IPS-20b (cell line): Measurements from ENCODE around the gene EVC2.

Experiments
- H3K27ac ChIP-seq: one replicate; pipeline ENCODE4 v1.5.1; 2013; ENCODE audit warnings: low read length
- H3K27me3 ChIP-seq: 2 replicates; pipeline ENCODE4 v1.6.1; 2013; ENCODE audit warnings: mild to moderate bottlenecking, low read length, inconsistent platforms; ENCODE audit not compliant: insufficient read depth
- H3K36me3 ChIP-seq: 2 replicates; pipeline ENCODE4 v1.6.1; 2013; ENCODE audit warnings: low read depth, mild to moderate bottlenecking, inconsistent platforms, low read length, moderate library complexity; ENCODE audit not compliant: insufficient read depth
- H3K4me1 ChIP-seq: 2 replicates; pipeline ENCODE4 v1.6.1; 2013; ENCODE audit warnings: mild to moderate bottlenecking, control low read depth, inconsistent platforms, low read length, moderate library complexity; ENCODE audit not compliant: insufficient read depth
- H3K4me3 ChIP-seq: 2 replicates; pipeline ENCODE4 v1.5.1; 2013; ENCODE audit warnings: mild to moderate bottlenecking, low read length, inconsistent platforms
- H3K9ac ChIP-seq: 2 replicates; pipeline ENCODE4 v1.6.1; 2013; ENCODE audit warnings: low read depth, mild to moderate bottlenecking, inconsistent platforms, low read length, moderate library complexity
- H3K9me3 ChIP-seq: 2 replicates; pipeline ENCODE4 v1.6.1; 2013; ENCODE audit warnings: mild to moderate bottlenecking, low read depth, low read length, inconsistent platforms; ENCODE audit not compliant: insufficient read depth

EVC2 gene

DNA sequence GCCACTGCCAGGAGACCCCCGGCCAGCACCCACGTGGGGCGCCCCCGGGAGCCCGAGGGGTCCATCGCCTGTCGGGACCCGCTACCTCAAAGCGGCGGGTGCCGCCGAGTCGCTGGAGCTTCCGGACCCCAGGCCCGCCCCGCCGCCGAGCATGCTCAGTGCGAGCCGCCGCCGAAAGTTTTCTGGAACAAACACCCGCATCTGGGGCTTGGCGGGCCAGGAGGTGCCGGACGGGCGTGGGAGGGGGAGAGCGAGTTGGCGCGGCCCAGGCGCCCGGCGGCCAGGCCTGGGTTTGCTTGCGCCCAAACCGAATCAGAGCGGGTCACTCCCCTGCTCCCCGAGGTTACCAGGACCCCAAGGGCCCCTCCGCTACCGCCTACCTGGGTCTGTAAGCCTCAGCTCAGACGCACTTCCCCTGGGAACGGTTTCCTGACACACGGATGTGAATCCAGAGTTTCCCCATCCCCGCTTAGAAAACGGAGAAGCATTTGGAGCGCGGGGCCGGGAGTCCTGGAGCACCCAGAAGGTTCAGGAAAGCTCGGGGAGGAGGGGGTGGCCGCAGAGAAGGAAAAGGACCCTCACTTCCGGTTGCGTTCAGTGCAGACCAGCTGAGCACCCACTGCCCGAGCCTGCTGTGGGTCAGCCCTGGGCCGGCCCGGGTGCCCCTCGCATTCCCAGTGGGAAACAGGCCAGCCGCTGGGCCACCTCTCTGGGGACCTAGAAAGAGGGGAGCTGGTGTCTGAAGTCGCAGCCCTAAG, at the start of gene EVC2:
TSS of gene EVC2 (minus strand) at position 111 of the 758 bp plus-strand sequence. CDS start at position 65, 46 bp downstream.
- H3K4me3 ChIP-seq = peak within 1 kb of the TSS; percentile 80
- H3K36me3 ChIP-seq = peaks cover 12% of the 10 kb centered on the region
- H3K9ac ChIP-seq = peak within 1 kb of the TSS; percentile 65; the same call in 1 of the 2 replicates
- H3K9me3 ChIP-seq = peaks cover 9% of the 10 kb centered on the region; the same call in 1 of the 2 replicates
- no peak within 1 kb of the TSS for H3K27ac ChIP-seq
- H3K4me1 ChIP-seq = peaks cover 13% of the 10 kb centered on the region; the same call in 1 of the 2 replicates
- H3K27me3 ChIP-seq = peaks cover 51% of the 10 kb centered on the region

DNA sequence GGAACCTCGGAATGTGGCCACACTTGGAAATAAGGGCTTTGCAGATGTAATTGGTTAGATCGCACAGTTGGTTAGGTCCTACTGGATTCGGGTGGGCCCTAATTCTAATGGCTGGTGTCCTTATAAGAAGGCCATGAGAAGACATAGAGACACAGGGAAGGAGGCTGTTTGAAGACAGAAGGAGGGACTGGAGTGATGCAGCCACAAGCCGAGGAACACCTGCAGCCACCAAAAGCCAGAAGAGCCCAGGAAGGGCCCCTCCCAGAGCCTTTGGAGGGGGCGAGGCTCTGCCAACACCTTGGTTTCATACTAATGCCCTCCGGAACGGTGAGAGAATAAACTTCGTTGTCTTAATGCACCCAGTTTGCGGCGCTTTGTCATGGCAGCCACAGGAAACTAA, 49.6 kb upstream of the EVC2 start:
- Histone ChIP-seq H3K4me1 (peaks cover 13% of the 10 kb centered on the region), H3K27ac (no peak overlapping the region), H3K27me3 (no peaks in the 10 kb centered on the region), H3K9me3 (no peaks in the 10 kb centered on the region), H3K9ac (no peak overlapping the region), H3K36me3 (peaks cover 53% of the 10 kb centered on the region), H3K4me3 (no peak overlapping the region)

DNA sequence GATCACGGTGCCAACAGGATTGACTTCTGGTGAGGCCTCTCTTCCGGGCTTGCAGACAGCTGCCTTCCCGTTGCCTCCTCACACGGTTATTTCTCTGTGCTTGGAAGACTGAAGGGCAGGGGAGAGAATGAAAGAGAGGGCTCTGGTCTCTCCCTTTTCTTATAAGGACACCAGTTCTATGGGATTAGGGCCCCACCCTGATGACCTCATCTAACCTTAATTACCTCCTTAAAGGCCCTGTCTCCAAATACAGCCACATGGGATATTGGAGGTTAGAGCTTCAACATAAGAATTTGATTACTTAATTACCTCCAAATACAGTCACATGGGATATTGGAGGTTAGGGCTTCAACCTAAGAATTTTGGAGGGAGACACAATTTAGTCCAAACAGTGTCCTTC, 49.2 kb upstream of the EVC2 start:
- no peak overlapping the region for H3K27ac ChIP-seq
- H3K4me1 ChIP-seq = peaks cover 17% of the 10 kb centered on the region
- no peaks in the 10 kb centered on the region for H3K9me3 ChIP-seq
- no peak overlapping the region for H3K9ac ChIP-seq
- no peak overlapping the region for H3K4me3 ChIP-seq
- H3K36me3 ChIP-seq = peaks cover 53% of the 10 kb centered on the region
- H3K27me3 ChIP-seq = no peaks in the 10 kb centered on the region

- Histone ChIP-seq H3K4me3 (no peak overlapping the region), H3K9me3 (no peaks in the 10 kb centered on the region), H3K9ac (no peak overlapping the region), H3K27me3 (no peaks in the 10 kb centered on the region), H3K27ac (no peak overlapping the region), H3K4me1 (peaks cover 19% of the 10 kb centered on the region), H3K36me3 (peaks cover 53% of the 10 kb centered on the region)
Measured at GRCh38 chr4:5757091-5757490, 48.7 kb upstream of the EVC2 start.

GRCh38 chr4:5756271-5756670, 47.9 kb upstream of the EVC2 start:
- Histone ChIP-seq H3K9ac (no peak overlapping the region), H3K4me1 (peaks cover 27% of the 10 kb centered on the region), H3K36me3 (peaks cover 53% of the 10 kb centered on the region), H3K9me3 (no peaks in the 10 kb centered on the region), H3K27ac (no peak overlapping the region), H3K27me3 (no peaks in the 10 kb centered on the region), H3K4me3 (no peak overlapping the region)

DNA sequence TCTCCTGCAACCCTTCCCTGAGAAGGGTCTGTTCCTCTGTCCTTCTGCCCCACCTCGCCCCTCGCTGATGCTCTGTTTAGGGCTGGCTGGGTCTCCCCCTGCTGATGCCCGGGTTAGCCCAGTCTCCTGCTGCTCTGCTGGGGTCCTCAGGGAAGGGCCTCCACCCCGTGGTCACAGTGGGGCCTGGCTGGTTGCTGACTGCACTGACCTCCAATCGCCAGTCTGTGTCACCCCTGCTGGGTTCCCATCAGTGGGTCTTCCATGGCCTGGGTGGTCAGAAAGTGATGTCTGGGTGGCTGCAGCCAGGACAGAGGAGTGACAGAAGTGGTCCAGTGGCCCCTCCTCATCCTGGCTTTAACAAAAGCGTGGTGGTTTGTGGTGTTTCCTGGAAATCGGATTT, 47.3 kb upstream of the EVC2 start:
- H3K27ac ChIP-seq = no peak overlapping the region
- no peaks in the 10 kb centered on the region for H3K27me3 ChIP-seq
- no peak overlapping the region for H3K4me3 ChIP-seq
- no peak overlapping the region for H3K9ac ChIP-seq
- H3K4me1 ChIP-seq = peaks cover 33% of the 10 kb centered on the region
- H3K9me3 ChIP-seq = no peaks in the 10 kb centered on the region
- peaks cover 53% of the 10 kb centered on the region for H3K36me3 ChIP-seq

- H3K9ac ChIP-seq = no peak overlapping the region
- no peaks in the 10 kb centered on the region for H3K9me3 ChIP-seq
- no peaks in the 10 kb centered on the region for H3K27me3 ChIP-seq
- peaks cover 58% of the 10 kb centered on the region for H3K36me3 ChIP-seq
- H3K4me3 ChIP-seq = no peak overlapping the region
- peaks cover 34% of the 10 kb centered on the region for H3K4me1 ChIP-seq
- H3K27ac ChIP-seq = no peak overlapping the region
Measured at GRCh38 chr4:5755161-5755560, 46.8 kb upstream of the EVC2 start.

DNA sequence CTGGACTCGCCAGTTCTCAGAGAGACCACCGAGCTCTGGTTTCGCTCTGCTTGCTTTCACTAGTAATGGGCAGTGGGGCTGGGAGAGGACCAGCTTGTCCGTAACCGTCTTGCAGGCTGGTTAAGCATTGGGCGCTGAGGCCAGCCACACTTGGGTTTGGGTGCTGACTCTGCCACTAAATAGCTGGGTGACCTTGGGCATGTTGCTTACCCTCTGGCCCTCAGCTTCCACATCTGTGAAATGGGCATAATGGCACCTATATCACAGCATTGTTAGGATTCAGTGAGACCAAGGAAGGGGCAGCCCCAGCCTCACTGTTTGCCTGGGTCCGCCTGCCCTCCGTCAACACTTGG, 46.1 kb upstream of the EVC2 start:
- Histone ChIP-seq H3K4me3 (no peak overlapping the region), H3K9ac (no peak overlapping the region), H3K36me3 (peaks cover 63% of the 10 kb centered on the region), H3K27me3 (no peaks in the 10 kb centered on the region), H3K9me3 (no peaks in the 10 kb centered on the region), H3K27ac (no peak overlapping the region), H3K4me1 (peaks cover 31% of the 10 kb centered on the region)

DNA sequence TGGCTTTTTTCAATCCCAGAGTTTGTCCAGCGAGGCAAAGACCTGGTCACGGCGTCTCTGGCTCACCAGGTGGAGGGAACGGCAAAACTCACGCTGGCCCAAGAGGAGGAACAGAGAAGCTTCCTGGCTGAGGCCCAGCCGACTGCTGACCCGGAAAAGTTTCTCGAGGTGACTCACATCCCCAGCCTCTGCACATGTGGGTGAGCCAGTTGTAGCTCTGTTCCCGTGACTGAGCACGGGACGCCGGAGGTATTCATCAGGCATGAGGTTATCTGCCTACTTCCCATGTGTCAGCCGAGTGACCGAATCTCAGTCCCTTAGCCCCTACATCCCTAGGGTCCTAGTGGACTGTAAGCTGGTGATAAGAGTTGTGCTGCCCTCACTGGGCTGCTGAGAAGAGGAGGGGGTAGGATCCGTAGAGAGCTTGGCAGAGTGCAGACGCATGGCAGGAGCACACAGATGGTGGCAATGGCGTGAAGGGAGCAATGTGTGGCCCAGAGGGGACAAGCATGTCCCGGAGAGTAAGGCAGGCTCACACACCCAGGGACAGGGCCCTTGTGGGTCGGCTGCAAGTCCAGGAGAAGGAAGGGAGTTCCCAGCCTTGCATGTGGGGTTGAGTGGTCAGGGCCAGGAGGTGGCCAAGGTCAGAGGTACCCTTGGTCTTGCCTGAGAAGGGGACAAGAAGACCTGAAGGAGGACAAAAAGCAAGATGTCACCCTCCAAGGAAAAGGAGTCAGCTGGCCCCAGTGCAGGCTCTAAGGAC, 45.6 kb upstream of the EVC2 start:
- Histone ChIP-seq H3K9me3 (no peaks in the 10 kb centered on the region), H3K4me3 (no peak overlapping the region), H3K27me3 (no peaks in the 10 kb centered on the region), H3K27ac (peak overlapping the region; percentile 94), H3K36me3 (peaks cover 61% of the 10 kb centered on the region), H3K4me1 (peaks cover 29% of the 10 kb centered on the region), H3K9ac (no peak overlapping the region)

DNA sequence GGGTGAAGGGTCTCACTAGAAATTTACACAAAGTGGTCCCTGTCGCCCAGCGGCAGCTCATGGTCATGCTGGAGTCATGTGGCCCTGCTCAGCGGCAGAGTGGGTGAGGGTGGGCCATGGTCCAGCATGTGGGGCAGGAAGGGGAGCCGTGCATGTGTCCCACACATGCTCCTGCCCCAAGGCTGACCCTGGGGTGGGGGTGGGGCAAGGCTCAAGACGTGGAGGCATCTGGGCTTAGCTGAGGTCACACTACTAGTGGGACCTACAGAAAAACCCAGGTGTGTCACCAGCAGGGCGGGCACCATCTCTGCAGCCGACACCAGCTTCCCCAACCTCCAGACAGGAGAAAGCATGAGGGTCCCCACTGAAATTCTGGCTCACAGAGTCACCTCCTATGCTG, 45.0 kb upstream of the EVC2 start:
- peak overlapping the region; percentile 94 for H3K27ac ChIP-seq
- peaks cover 61% of the 10 kb centered on the region for H3K36me3 ChIP-seq
- H3K4me1 ChIP-seq = peaks cover 29% of the 10 kb centered on the region
- no peaks in the 10 kb centered on the region for H3K9me3 ChIP-seq
- H3K27me3 ChIP-seq = no peaks in the 10 kb centered on the region
- peak overlapping the region; percentile 66 for H3K9ac ChIP-seq
- H3K4me3 ChIP-seq = no peak overlapping the region

DNA sequence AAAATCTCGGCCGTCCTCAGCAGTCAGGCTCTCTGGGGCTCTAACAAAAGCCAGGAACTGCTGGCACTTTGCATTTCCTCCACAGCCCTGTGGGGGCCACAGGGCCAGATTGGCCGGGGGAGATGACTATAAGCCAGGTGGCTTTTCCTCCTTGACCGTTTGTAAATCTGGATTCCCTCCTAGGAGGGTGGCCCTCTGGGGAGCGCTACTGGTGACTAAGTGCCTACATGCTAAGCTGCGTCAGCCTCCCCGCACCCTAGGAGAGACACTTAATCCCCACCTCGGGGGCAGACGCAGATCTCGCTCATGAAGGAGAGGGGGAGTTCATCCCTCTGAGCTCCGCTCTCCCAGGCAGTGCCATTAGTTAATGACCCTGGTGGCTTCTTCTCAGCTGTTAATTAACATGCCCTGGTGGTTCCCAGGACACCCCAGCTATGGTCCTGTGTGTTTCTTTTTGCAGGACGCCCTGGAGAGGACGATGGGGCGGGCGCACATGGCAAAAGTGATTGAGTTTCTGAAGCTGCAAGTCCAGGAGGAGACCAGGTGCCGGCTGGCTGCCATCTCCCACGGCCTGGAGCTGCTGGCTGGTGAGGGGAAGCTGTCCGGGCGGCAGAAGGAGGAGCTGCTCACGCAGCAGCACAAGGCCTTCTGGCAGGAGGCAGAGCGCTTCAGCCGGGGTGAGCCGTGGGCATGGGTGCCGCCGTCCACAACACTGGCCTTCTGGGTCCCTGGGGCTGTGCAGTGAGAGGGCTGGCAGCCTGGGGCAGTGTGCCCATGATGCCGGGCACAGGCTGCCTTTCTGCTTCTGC, 44.2 kb upstream of the EVC2 start:
- peak overlapping the region; percentile 66 for H3K9ac ChIP-seq
- H3K27me3 ChIP-seq = no peaks in the 10 kb centered on the region
- peaks cover 64% of the 10 kb centered on the region for H3K36me3 ChIP-seq
- no peaks in the 10 kb centered on the region for H3K9me3 ChIP-seq
- peaks cover 29% of the 10 kb centered on the region for H3K4me1 ChIP-seq
- H3K4me3 ChIP-seq = peak overlapping the region; percentile 63
- H3K27ac ChIP-seq = peak overlapping the region; percentile 94
